H1 (cell line): ENCODE measurements around the gene PCED1B. TPM values are rescaled to one million over a fixed set of nuclear protein-coding genes. Genes with fewer than 3 reads are reported as not detected.

Experiments used
- CTCF ChIA-PET: fragments of 300-600 bp; sonication (Branson Sonifier 250); formaldehyde crosslinking; loops from one replicate; lab custom pipeline; 2021; ENCODE audit not compliant: partially characterized antibody; lab: Charles Lee
- POLR2A ChIA-PET: fragments of 300-600 bp; sonication (Branson Sonifier 250); formaldehyde crosslinking; loops from one replicate; lab custom pipeline; 2021; ENCODE audit warnings: inconsistent platforms; ENCODE audit not compliant: partially characterized antibody; lab: Charles Lee
- DNase-seq, 2 experiments: peaks; one replicate each; pipeline versions ENCODE4 v3.0.0 to v3.0.0-alpha.2; 2010 to 2022; ENCODE audit warnings: low spot score in 2 of 2, low read depth in 1 of 2, mixed read lengths in 1 of 2
- FAIRE-seq: peaks from 2 replicates; lab custom pipeline; 2011; peaks lifted over from hg19 to GRCh38; lab: Jason Lieb, UNC
- H2AFZ ChIP-seq: 2 replicates; pipeline ENCODE4 v1.8.1; 2012; ENCODE audit warnings: low read length, inconsistent platforms
- H2AK5ac ChIP-seq: 2 replicates; pipeline ENCODE4 v1.6.1; 2013; ENCODE audit warnings: low read depth, low read length
- H2BK120ac ChIP-seq: replicated peaks from 2 replicates; pipeline ENCODE3; 2013; ENCODE audit warnings: low read depth, low read length, inconsistent platforms
- H2BK12ac ChIP-seq: 2 replicates; pipeline ENCODE4 v1.6.1; 2013; ENCODE audit warnings: low read depth, low read length
- H2BK15ac ChIP-seq: 2 replicates; pipeline ENCODE4 v1.6.1; 2013; ENCODE audit warnings: low read length
- H2BK20ac ChIP-seq: 2 replicates; pipeline ENCODE4 v1.6.1; 2013; ENCODE audit warnings: low read length
- H2BK5ac ChIP-seq: 2 replicates; pipeline ENCODE4 v1.6.1; 2013; ENCODE audit warnings: low read depth, low read length
- H3K14ac ChIP-seq: 2 replicates; pipeline ENCODE4 v1.6.1; 2013; ENCODE audit warnings: inconsistent platforms; ENCODE audit not compliant: insufficient read length
- H3K18ac ChIP-seq: 2 replicates; pipeline ENCODE4 v1.6.1; 2013; ENCODE audit warnings: low read length; ENCODE audit errors: extremely low read depth
- H3K23ac ChIP-seq: 2 replicates; pipeline ENCODE4 v1.6.1; 2013; ENCODE audit warnings: inconsistent platforms; ENCODE audit not compliant: insufficient read length
- H3K23me2 ChIP-seq: 2 replicates; pipeline ENCODE4 v1.6.1; 2013; ENCODE audit warnings: low read depth, low read length
- H3K27ac ChIP-seq: 2 replicates; pipeline ENCODE4 v1.6.1; 2011; ENCODE audit warnings: low read depth, low read length, inconsistent platforms
- H3K27me3 ChIP-seq, 4 experiments: replicated peaks in 1 of 4; 1 replicate in 1 of 4; 2 replicates in 3 of 4; pipeline versions ENCODE4 v1.6.1 to v1.8.1; 2011 to 2013; ENCODE audit warnings: low read length in 3 of 4, mild to moderate bottlenecking in 3 of 4, inconsistent platforms in 2 of 4, mixed read lengths in 2 of 4, moderate library complexity in 1 of 4; ENCODE audit not compliant: control insufficient read depth in 3 of 4, insufficient read depth in 3 of 4; ENCODE audit errors: extremely low read depth in 1 of 4
- H3K36me3 ChIP-seq, 4 experiments: 2 replicates each; pipeline versions ENCODE4 v1.6.1 to v1.8.1; 2011 to 2013; ENCODE audit warnings: mild to moderate bottlenecking in 4 of 4, low read length in 3 of 4, moderate library complexity in 2 of 4, control low read depth in 1 of 4, inconsistent platforms in 1 of 4; ENCODE audit not compliant: insufficient read depth in 4 of 4, control insufficient read depth in 2 of 4
- H3K4ac ChIP-seq: replicated peaks from 2 replicates; pipeline ENCODE3; 2013; ENCODE audit warnings: low read length, low read depth, mixed read lengths, inconsistent platforms; ENCODE audit not compliant: insufficient read length
- H3K4me1 ChIP-seq, 4 experiments: replicated peaks in 1 of 4; 1 replicate in 1 of 4; 2 replicates in 3 of 4; pipeline versions ENCODE4 v1.6.1 to v1.8.1; 2011 to 2013; ENCODE audit warnings: low read length in 3 of 4, inconsistent platforms in 2 of 4, mixed read lengths in 1 of 4; ENCODE audit not compliant: insufficient read depth in 4 of 4, control insufficient read depth in 3 of 4
- H3K4me2 ChIP-seq, 2 experiments: 2 replicates each; pipeline versions ENCODE4 v1.6.1 to v1.8.1; 2011 to 2013; ENCODE audit warnings: low read depth in 2 of 2, low read length in 2 of 2, control low read depth in 1 of 2, inconsistent platforms in 1 of 2, mild to moderate bottlenecking in 1 of 2; ENCODE audit not compliant: insufficient read depth in 1 of 2
- H3K4me3 ChIP-seq, 4 experiments: fragments of 200-600, 300-600 bp in 1 of 4; sonication (generic), shearing (Covaris generic), sonication (Bioruptor Twin) in 1 of 4; 2 replicates each; pipeline versions ENCODE4 v1.5.1 to v1.8.1; 2011 to 2016; ENCODE audit warnings: low read length in 4 of 4, low read depth in 3 of 4, control low read depth in 2 of 4, inconsistent platforms in 2 of 4, mild to moderate bottlenecking in 2 of 4, mixed read lengths in 1 of 4, moderate library complexity in 1 of 4; ENCODE audit not compliant: insufficient read depth in 2 of 4; ENCODE audit errors: extremely low read depth in 1 of 4
- H3K56ac ChIP-seq: replicated peaks from 2 replicates; pipeline ENCODE3; 2013; ENCODE audit warnings: low read depth, mild to moderate bottlenecking, mixed read lengths, low read length, inconsistent platforms; ENCODE audit not compliant: insufficient read length
- H3K79me1 ChIP-seq: 2 replicates; pipeline ENCODE4 v1.6.1; 2013; ENCODE audit warnings: low read depth, low read length, control low read depth
- H3K79me2 ChIP-seq, 2 experiments: 2 replicates each; pipeline versions ENCODE4 v1.6.1 to v1.8.1; 2012 to 2013; ENCODE audit warnings: low read length in 2 of 2, mild to moderate bottlenecking in 2 of 2, inconsistent platforms in 1 of 2; ENCODE audit not compliant: insufficient read depth in 2 of 2, control insufficient read depth in 1 of 2
- H3K9ac ChIP-seq, 4 experiments: replicated peaks in 1 of 4; 1 replicate in 1 of 4; 2 replicates in 3 of 4; pipeline versions ENCODE4 v1.6.1 to v1.8.1; 2011 to 2013; ENCODE audit warnings: low read depth in 3 of 4, low read length in 3 of 4, control low read depth in 2 of 4, mild to moderate bottlenecking in 2 of 4, moderate library complexity in 2 of 4, inconsistent platforms in 1 of 4; ENCODE audit errors: extremely low read depth in 1 of 4
- H3K9me3 ChIP-seq, 2 experiments: 2 replicates each; pipeline versions ENCODE4 v1.6.1 to v1.8.1; 2012 to 2013; ENCODE audit warnings: mild to moderate bottlenecking in 2 of 2, moderate library complexity in 2 of 2, control low read depth in 1 of 2, inconsistent platforms in 1 of 2, low read depth in 1 of 2, low read length in 1 of 2, mixed read lengths in 1 of 2; ENCODE audit not compliant: insufficient read depth in 2 of 2
- H4K20me1 ChIP-seq, 2 experiments: replicated peaks in 1 of 2; 2 replicates each; pipeline versions ENCODE3 to v1.8.1; 2011 to 2013; ENCODE audit warnings: inconsistent platforms in 2 of 2, low read length in 2 of 2, mild to moderate bottlenecking in 1 of 2; ENCODE audit not compliant: insufficient read depth in 2 of 2, control insufficient read depth in 1 of 2
- H4K5ac ChIP-seq: 2 replicates; pipeline ENCODE4 v1.6.1; 2013; ENCODE audit warnings: low read length, low read depth, mixed read lengths, inconsistent platforms; ENCODE audit not compliant: insufficient read length
- H4K8ac ChIP-seq: 2 replicates; pipeline ENCODE4 v1.8.0; 2013; ENCODE audit warnings: mild to moderate bottlenecking, moderate library complexity, low read length, inconsistent platforms; ENCODE audit not compliant: insufficient read depth; ENCODE audit errors: extremely low read depth
- H4K91ac ChIP-seq: replicated peaks from 2 replicates; pipeline ENCODE3; 2013; ENCODE audit warnings: low read length, mixed read lengths, inconsistent platforms; ENCODE audit not compliant: insufficient read length
- ASH2L ChIP-seq: fragments of 200-600, 300-600 bp; sonication (generic); IDR thresholded peaks from one replicate; pipeline ENCODE4 v1.7.1; 2017; ENCODE audit warnings: low read length
- BCL11A ChIP-seq, 2 experiments: IDR thresholded peaks; one replicate each; pipeline ENCODE4 v1.6.1; 2011; ENCODE audit warnings: low read depth in 2 of 2, low read length in 2 of 2, mild to moderate bottlenecking in 2 of 2
- CTBP2 ChIP-seq: IDR thresholded peaks from 2 replicates; pipeline ENCODE4 v1.7.0; 2011; ENCODE audit warnings: borderline replicate concordance, mild to moderate bottlenecking, moderate library complexity, mixed read lengths, low read length; ENCODE audit not compliant: insufficient read depth, insufficient read length
- FOSL1 ChIP-seq: IDR thresholded peaks from 2 replicates; pipeline ENCODE4 v1.6.1; 2011; ENCODE audit warnings: mild to moderate bottlenecking, low read depth, low read length, moderate library complexity; ENCODE audit not compliant: insufficient read depth
- JUN ChIP-seq: IDR thresholded peaks from 2 replicates; pipeline ENCODE4 v1.6.1; 2011; ENCODE audit warnings: low read depth, mild to moderate bottlenecking, improper control_type of control experiment, low read length
- POLR2A ChIP-seq, 2 experiments: IDR thresholded peaks; 1 replicate in 1 of 2; 2 replicates in 1 of 2; pipeline ENCODE4 v1.6.1; 2011; ENCODE audit warnings: low read depth in 2 of 2, low read length in 2 of 2, mild to moderate bottlenecking in 2 of 2; ENCODE audit errors: control extremely low read depth in 1 of 2
- WGBS, 2 experiments: shearing (Covaris generic) in 1 of 2; methylation state at CpG; one replicate each; pipeline versions ENCODE4 v1.1.6 to v1.1.7; 2013 to 2015; ENCODE audit warnings: low lambda C conversion rate in 2 of 2, mixed read lengths in 2 of 2, inconsistent platforms in 1 of 2, low coverage in 1 of 2, missing lambda C conversion rate in 1 of 2; ENCODE audit not compliant: insufficient replicate concordance in 2 of 2, insufficient coverage in 1 of 2, insufficient read length in 1 of 2; ENCODE audit errors: extremely low coverage in 1 of 2, missing lambda C conversion rate in 1 of 2; 5-methylcytosine and 5-hydroxymethylcytosine counted together
- polyA plus RNA-seq, 7 experiments: library from polyadenylated mRNA; depleted of rRNA in 3 of 7; stranded (reverse) in 5 of 7; unstranded in 2 of 7; fragments of >200 nt in 5 of 7; fragments of 200-250 nt in 2 of 7; gene quantifications; 1 replicate in 5 of 7; 2 replicates in 1 of 7; 4 replicates in 1 of 7; pipeline versions ENCODE4 v1.2.1 to v1.2.3, GENCODE V29; 2011 to 2013; ENCODE audit warnings: missing spikeins in 2 of 7, mixed read lengths in 2 of 7
- total RNA-seq: library from RNA; stranded (reverse); fragmentation: NEBNext Ultra II Directional; extraction: Animal tissue kit (Norgen Biotek cat#: 25700); gene quantifications from 2 replicates; pipeline ENCODE4 v1.2.1, GENCODE V29; 2021

Gene PCED1B
- total and polyA plus RNA-seq, 2 of the 8 experiments (the other 6 are each of a cell fraction or from before 2014, with no cell fraction given) = 4.7 to 5.4 TPM

DNA sequence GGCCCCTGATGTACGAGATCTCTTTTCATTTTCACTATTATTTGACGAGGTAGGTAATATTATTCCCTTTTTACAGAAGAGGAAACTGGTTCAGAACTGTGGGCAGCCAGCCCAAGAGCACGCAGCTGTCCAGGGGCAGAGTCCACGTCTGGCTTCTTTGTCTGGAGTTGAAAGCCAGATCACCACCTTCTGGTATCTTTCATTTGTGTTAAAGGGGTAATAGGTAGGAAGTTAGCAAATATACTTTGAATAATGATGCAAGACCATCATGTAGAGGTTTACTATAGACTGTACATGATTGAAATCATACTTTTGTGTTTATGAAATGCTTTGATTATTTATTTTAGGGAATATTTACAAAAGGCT lies 144.4 kb downstream of the PCED1B start:
- peak overlapping the region; percentile 96; the same call in 1 of the 2 replicates for H2BK5ac ChIP-seq
- no peak overlapping the region for H2AFZ ChIP-seq
- no peak overlapping the region for H3K56ac ChIP-seq
- H2BK20ac ChIP-seq = no peak overlapping the region; the same call in 1 of the 2 replicates
- H4K91ac ChIP-seq = peak overlapping the region; percentile 71
- no peaks in the 10 kb centered on the region for H4K20me1 ChIP-seq
- TF ChIP-seq POLR2A (IDR thresholded peaks at IDR 0.05; ENCODE audit: control extremely low read depth in 1 of 2, low read depth in 2 of 2, low read length in 2 of 2) (no peak), JUN (no peak), BCL11A (IDR thresholded peaks at IDR 0.05; ENCODE audit: low read depth in 2 of 2, low read length in 2 of 2) (no peak), CTBP2 (no peak), ASH2L (no peak), FOSL1 (no peak)
- H4K8ac ChIP-seq = no peak overlapping the region
- H3K9ac ChIP-seq = no peak overlapping the region
- H3K4me1 ChIP-seq = peaks cover 5 to 19% (median 12%) of the 10 kb centered on the region in 4 experiments
- peak overlapping the region; percentile 50; the same call in 1 of the 2 replicates for H3K27ac ChIP-seq
- no peak overlapping the region for H2BK12ac ChIP-seq
- H3K14ac ChIP-seq = no peak overlapping the region
- H3K36me3 ChIP-seq = no peaks in the 10 kb centered on the region
- H2AK5ac ChIP-seq = no peak overlapping the region
- H3K27me3 ChIP-seq = no peaks in the 10 kb centered on the region
- WGBS, 2 experiments = 7% methylated on average over 4 of the region's 4 CpGs; no CpG with 5 or more reads in 1 of the 2 experiments
- H3K79me1 ChIP-seq = no peaks in the 10 kb centered on the region
- peak overlapping the region; percentile 26 for H2BK120ac ChIP-seq
- peak overlapping the region; percentile 56; the same call in 1 of the 2 replicates for H3K18ac ChIP-seq
- FAIRE-seq (no peak), DNase-seq (no peak)
- no peaks in the 10 kb centered on the region for H3K9me3 ChIP-seq
- H3K4me2 ChIP-seq = peak overlapping the region; percentile 54 to 62
- H3K23me2 ChIP-seq = no peaks in the 10 kb centered on the region
- peak overlapping the region in 3 of 4 experiments; percentile 13 to 45 (median 17); a peak in 5 of 8 replicates for H3K4me3 ChIP-seq
- H3K4ac ChIP-seq = no peak overlapping the region
- ChIA-PET CTCF (no interaction called here), POLR2A (interaction anchor here (1.0 to 1.3 kb wide), 2 partner anchors 10 to 15 kb away, joined by 3 read pairs; no protein-coding TSS in a partner anchor)
- no peak overlapping the region for H2BK15ac ChIP-seq
- H3K79me2 ChIP-seq = no peaks in the 10 kb centered on the region
- no peak overlapping the region for H3K23ac ChIP-seq
- H4K5ac ChIP-seq = peak overlapping the region; percentile 53
